PC-3 (cell line): ENCODE measurements around the gene JSRP1.

Experiments
- EZH2 ChIP-seq: fragments of 300-600 bp; sonication (generic); IDR thresholded peaks from one replicate; pipeline ENCODE4 v1.6.1; 2017; ENCODE audit warnings: antibody characterized with exemption, mild to moderate bottlenecking, low read length; ENCODE audit not compliant: unreplicated experiment
- EZH2phosphoT487 ChIP-seq: fragments of 300-600 bp; sonication (generic); IDR thresholded peaks from 2 replicates; pipeline ENCODE4 v1.6.1; 2018; ENCODE audit warnings: mild to moderate bottlenecking, antibody characterized with exemption, low read length, borderline replicate concordance
- TF ChIP-seq, protein P1 (sequence below): fragments of 300-600 bp; sonication (generic); conservative IDR thresholded peaks from 2 replicates; pipeline ENCODE4 v1.5.1; 2017; ENCODE audit warnings: antibody characterized with exemption, low read depth, mild to moderate bottlenecking, low read length

DNA sequence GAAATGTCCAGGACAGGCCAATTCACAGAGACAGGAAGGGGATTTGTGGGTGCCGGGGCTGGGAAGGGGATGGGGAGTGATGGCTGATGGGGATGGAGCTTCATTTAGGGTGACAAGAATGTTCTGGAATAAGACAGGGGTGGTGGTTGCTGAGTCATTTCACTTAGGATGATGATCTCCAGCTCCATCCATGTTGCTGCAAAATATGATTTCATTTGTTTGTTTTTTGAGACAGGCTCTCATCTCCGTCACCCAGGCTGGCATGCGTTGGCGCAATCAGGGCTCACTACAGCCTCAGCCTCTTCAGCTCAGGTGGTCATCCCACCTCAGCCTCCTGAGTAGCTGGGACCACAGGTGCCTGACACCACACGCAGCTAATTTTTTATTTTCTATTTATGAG is 3.1 kb upstream of the JSRP1 start:
- TF ChIP-seq, protein P1, sequence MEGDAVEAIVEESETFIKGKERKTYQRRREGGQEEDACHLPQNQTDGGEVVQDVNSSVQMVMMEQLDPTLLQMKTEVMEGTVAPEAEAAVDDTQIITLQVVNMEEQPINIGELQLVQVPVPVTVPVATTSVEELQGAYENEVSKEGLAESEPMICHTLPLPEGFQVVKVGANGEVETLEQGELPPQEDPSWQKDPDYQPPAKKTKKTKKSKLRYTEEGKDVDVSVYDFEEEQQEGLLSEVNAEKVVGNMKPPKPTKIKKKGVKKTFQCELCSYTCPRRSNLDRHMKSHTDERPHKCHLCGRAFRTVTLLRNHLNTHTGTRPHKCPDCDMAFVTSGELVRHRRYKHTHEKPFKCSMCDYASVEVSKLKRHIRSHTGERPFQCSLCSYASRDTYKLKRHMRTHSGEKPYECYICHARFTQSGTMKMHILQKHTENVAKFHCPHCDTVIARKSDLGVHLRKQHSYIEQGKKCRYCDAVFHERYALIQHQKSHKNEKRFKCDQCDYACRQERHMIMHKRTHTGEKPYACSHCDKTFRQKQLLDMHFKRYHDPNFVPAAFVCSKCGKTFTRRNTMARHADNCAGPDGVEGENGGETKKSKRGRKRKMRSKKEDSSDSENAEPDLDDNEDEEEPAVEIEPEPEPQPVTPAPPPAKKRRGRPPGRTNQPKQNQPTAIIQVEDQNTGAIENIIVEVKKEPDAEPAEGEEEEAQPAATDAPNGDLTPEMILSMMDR: no peak
- TF ChIP-seq EZH2phosphoT487 (no peak), EZH2 (no peak)
